ENCODE measurements around the gene SLC35D3.
"Not testable (repeated sequence)": the region's sequence is repeated elsewhere in the genome, so short reads cannot be mapped to it uniquely, and the experiment has no call there.

SLC35D3 gene, protein sequence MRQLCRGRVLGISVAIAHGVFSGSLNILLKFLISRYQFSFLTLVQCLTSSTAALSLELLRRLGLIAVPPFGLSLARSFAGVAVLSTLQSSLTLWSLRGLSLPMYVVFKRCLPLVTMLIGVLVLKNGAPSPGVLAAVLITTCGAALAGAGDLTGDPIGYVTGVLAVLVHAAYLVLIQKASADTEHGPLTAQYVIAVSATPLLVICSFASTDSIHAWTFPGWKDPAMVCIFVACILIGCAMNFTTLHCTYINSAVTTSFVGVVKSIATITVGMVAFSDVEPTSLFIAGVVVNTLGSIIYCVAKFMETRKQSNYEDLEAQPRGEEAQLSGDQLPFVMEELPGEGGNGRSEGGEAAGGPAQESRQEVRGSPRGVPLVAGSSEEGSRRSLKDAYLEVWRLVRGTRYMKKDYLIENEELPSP

GRCh38 chr6:136921936-136922684 lies at the start of gene SLC35D3:
Gene SLC35D3, plus strand, starts transcription at chr6:136922301. Its CDS starts 128 bp downstream, at chr6:136922429.
- peak in 1 of 2 experiments; percentile 13 for DNase-seq

- no peak for DNase-seq
These were observed 48.4 kb upstream of the SLC35D3 start for GRCh38 chr6:136873748-136874147.

DNA sequence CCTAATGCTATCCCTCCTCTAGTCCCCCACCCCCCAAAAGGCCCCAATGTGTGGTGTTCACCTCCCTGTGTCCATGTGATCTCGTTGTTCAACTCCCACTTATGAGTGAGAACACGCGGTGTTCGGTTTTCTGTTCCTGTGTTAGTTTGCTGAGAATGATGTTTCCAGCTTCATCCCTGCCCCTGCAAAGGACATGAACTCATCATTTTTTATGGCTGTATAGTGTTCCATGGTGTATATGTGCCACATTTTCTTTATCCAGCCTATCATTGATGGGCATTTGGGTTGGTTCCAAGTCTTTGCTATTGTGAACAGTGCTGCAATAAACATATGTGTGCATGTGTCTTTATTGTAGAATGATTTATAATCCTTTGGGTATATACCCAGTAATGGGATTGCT lies 45.6 kb upstream of the SLC35D3 start:
- not testable (repeated sequence) for DNase-seq

DNA sequence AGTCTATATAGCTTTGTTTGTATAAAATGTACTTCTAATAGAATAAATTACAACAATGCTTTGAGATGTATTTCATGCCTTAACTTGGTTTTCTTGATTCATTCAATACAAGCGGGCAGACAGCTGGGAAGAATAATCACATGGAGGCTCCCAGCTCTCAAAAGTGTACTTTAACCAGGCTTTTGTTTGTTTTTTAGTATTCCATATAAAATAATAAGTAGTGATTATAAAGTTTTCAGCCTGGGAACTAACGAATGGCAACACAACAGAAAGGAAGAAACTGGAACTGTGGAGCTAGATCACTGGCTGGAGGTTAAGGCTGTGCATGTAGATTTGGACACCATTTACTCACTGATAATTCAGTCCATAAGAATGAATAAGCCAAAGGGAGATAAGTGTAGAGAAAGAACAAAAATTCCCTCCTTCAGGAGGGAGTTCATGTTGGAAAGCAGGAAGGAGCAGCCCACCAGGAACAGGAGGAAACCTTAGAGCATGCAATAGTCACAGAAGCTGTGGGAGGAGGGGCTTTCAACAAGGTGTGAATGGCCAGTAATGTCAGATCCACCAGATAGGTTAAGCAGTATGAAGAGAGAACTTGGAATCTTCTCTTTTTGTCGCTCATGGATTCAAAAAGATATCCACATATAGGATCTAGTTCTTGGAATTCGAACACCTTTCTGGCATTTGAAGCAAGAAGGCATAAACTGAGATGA lies 41.2 kb upstream of the SLC35D3 start:
- no peak for DNase-seq

- no peak for DNase-seq
These were observed 36.0 kb upstream of the SLC35D3 start for GRCh38 chr6:136886091-136886490.

- no peak for DNase-seq
These were observed 34.1 kb upstream of the SLC35D3 start for GRCh38 chr6:136887953-136888352.

- no peak for DNase-seq
These were observed 32.6 kb upstream of the SLC35D3 start for GRCh38 chr6:136889271-136890193.

DNA sequence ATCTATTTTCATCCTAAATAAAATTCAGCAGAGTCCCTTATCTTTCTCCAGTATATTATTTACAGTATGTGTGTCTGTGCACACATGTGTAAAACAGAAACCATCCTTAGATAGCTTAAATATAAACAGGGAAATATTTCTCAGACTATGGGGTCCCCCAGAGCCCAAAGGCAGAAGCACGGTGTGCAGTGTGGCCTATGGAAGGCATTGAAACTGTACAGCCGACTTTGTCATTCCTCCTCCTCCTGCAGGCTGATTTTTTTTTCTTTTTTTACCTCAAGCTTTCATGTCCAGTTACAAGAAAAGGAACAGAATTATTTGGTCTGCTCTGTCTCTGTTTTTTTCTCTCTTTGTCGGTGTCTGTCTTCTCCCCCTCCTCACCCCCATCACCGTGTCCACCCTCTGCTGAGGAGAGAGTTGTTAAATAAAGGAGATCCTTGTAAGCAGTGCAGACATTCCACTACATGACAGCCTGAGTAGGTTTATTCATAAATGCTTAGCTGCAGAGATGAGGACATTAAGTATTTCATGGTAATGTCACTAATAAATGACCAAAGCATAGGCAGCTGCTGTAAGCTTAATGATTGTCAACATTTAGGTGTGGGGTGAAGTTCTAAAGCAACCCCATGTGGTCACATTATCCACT lies 31.8 kb upstream of the SLC35D3 start:
- DNase-seq, result no peak

GRCh38 chr6:136890986-136891385 lies 31.1 kb upstream of the SLC35D3 start:
- no peak for DNase-seq

DNA sequence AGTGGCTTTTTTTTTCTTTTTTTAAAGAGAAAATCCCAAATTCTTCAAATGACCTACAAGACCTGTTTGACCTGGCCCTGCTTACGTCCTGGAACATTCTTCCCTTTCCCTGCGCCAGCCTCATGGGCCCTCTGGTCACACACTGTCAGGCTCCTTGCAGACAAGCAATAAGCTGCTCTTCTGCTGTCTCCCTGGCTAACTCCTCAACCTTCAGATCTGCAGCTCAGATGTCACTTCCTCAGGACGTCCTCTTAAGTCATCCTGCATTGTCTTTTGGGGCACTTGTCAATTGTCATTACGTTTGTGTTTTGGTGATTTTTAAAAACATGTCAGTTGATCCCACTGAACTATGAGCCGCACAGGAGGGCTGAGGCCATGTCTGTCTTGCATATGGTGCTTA lies 28.9 kb upstream of the SLC35D3 start:
- no peak for DNase-seq

- no peak for DNase-seq
These were observed 26.2 kb upstream of the SLC35D3 start for GRCh38 chr6:136895901-136896300.

GRCh38 chr6:136897071-136897470 lies 25.0 kb upstream of the SLC35D3 start:
- DNase-seq, result no peak

- no peak for DNase-seq
These were observed 20.8 kb upstream of the SLC35D3 start for GRCh38 chr6:136901212-136901784.

DNA sequence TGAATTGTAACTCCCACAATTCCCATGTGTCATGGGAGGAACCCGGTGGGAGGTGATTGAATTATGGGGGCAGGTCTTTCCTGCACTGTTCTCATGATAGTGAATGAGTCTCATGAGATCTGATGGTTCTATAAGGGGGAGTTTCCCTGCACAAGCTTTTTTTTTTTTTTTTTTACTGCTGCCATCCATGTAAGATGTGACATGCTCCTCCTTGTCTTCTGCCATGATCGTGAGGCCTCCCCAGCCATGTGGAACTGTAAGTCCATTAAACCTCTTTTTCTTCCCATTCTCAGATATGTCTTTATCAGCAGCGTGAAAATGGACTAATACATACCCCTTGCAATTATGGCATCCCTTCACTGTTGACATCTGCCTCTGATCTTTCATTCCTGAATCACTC lies 17.6 kb upstream of the SLC35D3 start:
- not testable (repeated sequence) for DNase-seq

- no peak for DNase-seq
These were observed 7.2 kb upstream of the SLC35D3 start for GRCh38 chr6:136914947-136915346.

- no peak for DNase-seq
These were observed 3.4 kb upstream of the SLC35D3 start for GRCh38 chr6:136918706-136919105.

DNA sequence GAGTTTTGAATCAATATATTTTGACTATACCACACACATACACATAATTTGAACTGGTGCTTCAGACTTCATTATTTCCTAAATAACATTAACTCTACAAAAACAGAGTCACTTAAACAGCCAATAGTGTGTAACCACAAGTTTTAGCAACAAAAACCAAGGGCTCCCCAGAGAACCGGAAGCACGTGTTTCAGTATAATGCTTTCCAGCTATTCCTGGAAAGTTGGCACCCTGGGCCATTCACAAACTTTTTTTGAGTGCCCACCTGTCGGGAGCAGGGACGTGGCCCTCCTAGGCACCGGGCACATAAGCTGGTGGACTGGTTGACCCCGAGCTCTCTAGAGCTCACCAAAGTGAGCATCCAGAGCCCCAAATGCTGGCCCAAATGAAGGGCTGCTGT lies 1.9 kb upstream of the SLC35D3 start:
- no peak for DNase-seq

DNA sequence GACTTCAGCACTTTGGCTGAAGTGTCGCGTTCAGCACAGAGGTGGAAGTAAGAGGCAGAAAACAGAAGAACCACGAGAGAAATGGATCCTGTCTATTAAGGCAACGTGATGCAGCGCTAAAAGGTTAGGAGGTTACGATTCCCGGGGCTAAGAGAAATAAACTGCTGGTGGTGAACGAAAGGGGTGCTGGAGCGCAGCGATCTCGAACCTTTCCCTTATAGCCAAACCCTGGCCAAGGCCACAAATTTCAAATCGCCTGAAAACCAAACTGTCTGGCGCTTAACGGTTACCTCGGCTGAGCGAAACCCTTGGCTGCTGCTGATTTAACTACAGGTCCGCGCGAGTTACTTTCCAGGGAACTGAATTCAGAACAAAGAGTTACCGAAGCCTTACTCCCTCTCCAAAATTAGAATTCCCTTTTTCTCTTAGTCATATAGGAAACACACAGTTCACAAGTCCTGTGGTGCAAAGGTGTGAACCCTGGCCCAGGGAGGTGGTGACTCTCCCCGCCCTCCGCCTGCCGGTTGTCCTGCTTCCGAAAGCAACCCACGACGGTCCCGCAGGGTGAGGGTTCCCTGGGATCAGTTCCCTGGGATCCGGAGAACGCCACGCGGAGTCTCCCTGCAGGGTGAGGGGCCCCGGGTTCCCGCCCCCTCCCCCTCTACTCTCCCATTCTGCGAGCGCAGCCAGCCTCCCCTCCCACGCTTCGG lies 1.3 kb upstream of the SLC35D3 start:
- no peak for DNase-seq

GRCh38 chr6:136921381-136921935 lies 643 bp upstream of the SLC35D3 start:
- DNase-seq, result no peak

GRCh38 chr6:136922685-136923006 lies 545 bp downstream of the SLC35D3 start:
- DNase-seq, result peak in 1 of 2 experiments; percentile 8

Measured in stimulated activated CD4-positive, alpha-beta T cell treated with anti-CD3 and anti-CD28 coated beads, Interleukin-4, amount 100 ng/mL, for 4 hours (primary cell).